Uterus (tissue), 2 donors: ENCODE data around the gene GRIK3.

ENCODE experiments used
- CTCF ChIP-seq, 4 experiments: fragments of 200-600 bp in 2 of 4; fragments of 450-650 bp in 2 of 4; sonication (generic) in 2 of 4; IDR thresholded peaks; one replicate each; pipeline ENCODE4 v1.5.1; 2016 to 2019; ENCODE audit warnings: antibody characterized with exemption in 4 of 4, mild to moderate bottlenecking in 2 of 4, moderate library complexity in 1 of 4
- POLR2A ChIP-seq, 2 donors: fragments of 450-650 bp; IDR thresholded peaks; one replicate each; pipeline ENCODE4 v1.6.1; 2016; ENCODE audit warnings: antibody characterized with exemption in 2 of 2, mild to moderate bottlenecking in 1 of 2, moderate library complexity in 1 of 2

GRCh38 chr1:37083603-37084002 lies 49.3 kb upstream of the GRIK3 start:
- TF ChIP-seq CTCF (IDR thresholded peaks at IDR 0.05) (no peak), POLR2A (IDR thresholded peaks at IDR 0.05) (no peak)
